ENCODE results near the gene PYCR2.

DNA sequence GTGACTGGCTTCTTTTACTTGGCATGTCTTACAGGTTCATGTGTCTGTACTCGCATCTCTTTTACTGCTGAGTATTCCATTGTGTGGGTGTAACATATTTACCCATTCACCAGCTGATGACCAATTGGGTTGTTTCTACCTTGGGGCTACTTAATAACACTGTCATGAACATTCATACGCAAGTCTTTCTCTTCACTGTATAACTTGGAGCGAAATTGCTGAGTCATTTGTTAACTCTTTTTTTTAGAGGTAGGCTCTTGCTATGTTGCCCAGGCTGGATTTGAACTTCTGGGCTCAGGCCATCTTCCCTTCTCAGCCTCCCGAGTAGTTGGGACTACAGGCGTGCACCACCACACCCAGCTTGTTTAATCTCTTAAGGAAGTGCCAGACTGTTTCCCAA lies 6.5 kb downstream of the PYCR2 start:
- TF ChIP-seq POLR2AphosphoS5 (IDR thresholded peaks at IDR 0.05; ENCODE audit: low read depth, low read length) = no peak
- no peak for TF ChIP-seq POLR2A (IDR thresholded peaks at IDR 0.05; ENCODE audit: low read depth, low read length)
- TF ChIP-seq POU2F2 (IDR thresholded peaks at IDR 0.05; ENCODE audit: low read depth, low read length) = no peak
- no peak for TF ChIP-seq TAF1 (IDR thresholded peaks at IDR 0.05; ENCODE audit: low read depth, low read length)
- TF ChIP-seq PAX5 (IDR thresholded peaks at IDR 0.05; ENCODE audit: insufficient read depth, low read length, severe bottlenecking) = no peak
